Colon (tissue), 2 donors: ENCODE measurements around the gene SERPINA1.
"Not testable (repeated sequence)": the region's sequence is repeated elsewhere in the genome, so short reads cannot be mapped to it uniquely, and the experiment has no call there.

Experiments used
- FAIRE-seq: peaks from 2 replicates; lab custom pipeline; 2012; peaks lifted over from hg19 to GRCh38; lab: Jason Lieb, UNC
- donor health status: control.
- donor health status: control.

SERPINA1 gene

DNA sequence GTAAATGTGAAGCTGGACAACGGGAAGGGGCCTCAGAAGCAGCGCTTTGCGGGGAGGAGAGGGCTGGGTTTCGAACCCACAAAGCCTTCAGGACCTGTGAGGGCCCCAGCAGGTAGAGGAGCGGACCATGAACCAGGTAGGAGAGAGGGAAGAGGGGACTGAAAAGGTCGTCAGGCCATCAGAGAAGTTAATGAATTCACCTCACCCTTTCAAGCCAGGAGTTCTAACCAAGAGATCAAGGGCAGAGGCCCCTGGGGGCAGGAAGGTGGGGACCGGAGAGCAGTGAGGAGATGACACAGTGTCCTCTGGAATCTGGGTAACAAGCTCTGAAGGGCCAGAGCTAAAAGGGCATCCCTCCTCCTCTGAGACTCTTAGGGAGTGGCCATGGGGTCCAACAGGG, 19.4 kb downstream of the SERPINA1 start:
- no peak for FAIRE-seq

DNA sequence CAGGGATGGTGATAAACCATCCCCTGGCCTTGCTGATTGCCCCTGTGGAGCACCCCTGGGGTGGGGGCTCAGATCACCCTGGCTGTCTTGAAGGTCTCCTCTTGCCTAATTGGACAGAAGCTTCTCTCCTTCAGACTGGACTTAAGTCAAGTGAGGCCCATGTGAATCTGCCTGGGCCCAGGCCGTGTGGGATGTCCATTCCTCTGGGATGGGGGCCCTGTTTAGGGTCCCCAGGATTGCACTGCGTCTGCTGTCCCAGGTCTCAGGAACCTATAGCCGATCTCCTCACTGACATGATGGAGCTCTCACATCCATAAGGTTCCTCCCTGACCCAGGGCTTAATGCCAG, 20.2 kb downstream of the SERPINA1 start:
- FAIRE-seq = no peak

DNA sequence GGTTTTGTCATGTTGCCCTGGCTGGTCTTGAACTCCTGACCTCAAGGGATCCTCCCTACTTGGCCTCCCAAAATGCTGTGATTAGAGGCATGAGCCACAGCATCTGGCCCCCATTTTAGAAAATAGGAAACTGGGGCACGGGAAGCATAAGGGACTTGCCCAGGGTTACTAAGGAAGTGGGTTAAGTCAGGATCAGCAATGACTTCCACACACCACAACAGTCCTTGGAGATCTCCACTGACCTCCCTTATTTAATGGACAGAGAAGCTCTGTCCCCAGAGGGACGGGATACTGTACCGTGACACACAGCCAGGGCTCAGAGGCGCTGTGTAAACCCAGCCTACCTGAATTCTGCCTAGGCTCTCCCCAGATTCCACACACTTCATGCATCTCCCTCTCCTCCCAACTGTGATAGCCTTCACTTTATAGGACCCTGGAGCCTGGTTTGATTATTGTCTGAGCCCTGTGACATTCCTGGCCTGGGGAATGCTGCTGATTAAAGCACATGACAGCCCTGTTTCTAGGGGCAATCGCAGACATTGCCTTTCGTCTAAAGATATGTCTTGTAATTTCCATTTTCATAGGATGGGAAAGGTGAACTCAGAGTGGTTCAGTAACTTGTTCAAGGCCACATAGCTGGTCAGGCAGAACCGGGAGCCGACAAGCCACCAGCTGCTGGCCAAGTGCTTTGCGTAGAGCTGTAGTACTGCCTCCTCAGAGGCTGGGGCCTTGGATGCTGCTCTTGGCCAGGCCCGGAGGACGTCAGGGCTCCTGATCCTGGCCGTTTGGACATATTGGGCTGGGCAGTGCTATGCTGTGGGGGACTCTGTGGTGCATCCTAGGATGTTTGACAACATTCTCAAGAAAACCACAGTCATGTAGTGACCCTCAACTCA, 20.8 kb downstream of the SERPINA1 start:
- no peak for FAIRE-seq

DNA sequence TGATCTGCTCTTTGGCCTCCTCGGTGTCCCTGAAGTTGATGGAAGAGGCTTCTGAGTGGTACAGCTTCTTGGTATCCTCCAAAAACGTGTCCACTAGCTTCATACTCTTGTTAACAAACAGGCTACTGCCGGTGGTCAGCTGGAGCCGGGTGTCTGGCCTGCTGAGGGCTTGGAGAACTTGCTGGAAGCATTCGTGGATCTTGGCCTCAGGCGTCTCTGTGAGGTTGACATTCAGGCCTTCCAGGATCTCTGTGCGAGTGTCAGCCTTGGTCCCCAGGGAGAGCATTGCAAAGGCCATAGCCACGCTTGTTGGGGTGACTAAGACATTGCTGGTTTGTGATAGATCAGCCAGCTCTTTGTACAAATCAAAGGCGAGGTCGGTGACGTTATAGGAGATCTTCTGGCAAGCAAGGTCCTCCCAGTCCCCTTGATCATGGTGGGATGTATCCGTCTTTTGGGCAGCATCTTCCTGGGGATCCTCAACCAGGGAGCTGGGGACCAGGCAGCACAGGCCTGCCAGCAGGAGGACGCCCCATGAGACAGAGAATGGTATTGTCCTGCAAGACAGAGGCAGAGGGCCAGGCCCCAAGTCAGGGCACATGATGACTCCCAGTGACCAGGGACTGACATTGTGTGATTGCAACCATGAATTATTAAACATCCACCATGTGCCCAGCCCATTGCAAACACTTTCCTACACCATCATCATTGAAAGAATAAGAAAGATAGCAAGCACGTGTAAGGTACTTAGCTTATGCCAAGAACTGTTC, 22.1 kb downstream of the SERPINA1 start, which contains the start of gene SERPINA2:
Gene SERPINA2, minus strand, starts transcription at position 553 of the 770 bp plus-strand sequence.
- no peak for FAIRE-seq

- FAIRE-seq = no peak
These were observed 22.8 kb downstream of the SERPINA1 start for GRCh38 chr14:94365624-94366023.

GRCh38 chr14:94364964-94365363, 23.4 kb downstream of the SERPINA1 start:
- no peak for FAIRE-seq

DNA sequence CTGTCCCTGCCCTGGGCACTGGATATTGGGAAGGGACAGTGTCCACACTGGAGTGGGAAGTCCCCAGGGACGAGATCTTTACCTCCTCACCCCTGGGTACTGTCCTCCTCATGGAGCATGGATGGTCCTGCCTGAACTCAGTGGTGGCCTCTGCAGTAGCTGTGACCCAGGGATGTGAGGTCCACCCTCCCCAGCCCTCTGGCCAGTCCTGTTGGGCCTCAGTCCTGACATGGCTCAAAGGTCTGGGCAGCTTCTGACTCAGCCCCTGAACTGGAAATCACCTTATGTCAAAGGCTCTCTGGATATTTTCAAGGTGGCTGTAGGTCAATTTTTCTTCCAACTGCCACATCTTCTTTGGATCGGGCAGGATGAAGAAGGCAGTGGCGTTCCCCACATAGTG, 24.4 kb downstream of the SERPINA1 start:
- no peak for FAIRE-seq

GRCh38 chr14:94363151-94363624, 25.2 kb downstream of the SERPINA1 start:
- FAIRE-seq = no peak

- FAIRE-seq = no peak
These were observed 25.7 kb downstream of the SERPINA1 start for GRCh38 chr14:94362614-94363133.

DNA sequence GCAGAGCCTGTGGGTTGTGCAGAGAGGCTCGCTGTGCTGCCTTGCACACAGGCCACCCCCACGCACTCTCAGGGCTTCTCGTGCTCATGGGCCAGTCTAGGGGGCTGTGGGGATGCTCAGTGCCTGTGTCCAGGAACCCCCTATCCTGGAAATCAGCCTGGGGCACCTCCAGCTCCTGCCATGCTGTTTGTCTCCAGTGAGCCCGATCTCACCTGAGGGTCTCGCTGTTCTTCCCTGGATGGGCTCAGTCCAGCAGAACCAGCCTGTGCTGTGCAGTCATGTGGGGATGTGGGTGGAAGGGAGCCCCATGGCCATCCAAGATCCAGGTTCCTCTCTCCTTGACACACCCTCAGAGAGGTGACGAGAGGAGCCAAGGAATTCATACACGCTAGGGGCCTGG, 26.7 kb downstream of the SERPINA1 start:
- no peak for FAIRE-seq

GRCh38 chr14:94360945-94361565, 27.3 kb downstream of the SERPINA1 start:
- no peak for FAIRE-seq

- no peak for FAIRE-seq
These were observed 31.2 kb downstream of the SERPINA1 start for GRCh38 chr14:94357166-94357565.

DNA sequence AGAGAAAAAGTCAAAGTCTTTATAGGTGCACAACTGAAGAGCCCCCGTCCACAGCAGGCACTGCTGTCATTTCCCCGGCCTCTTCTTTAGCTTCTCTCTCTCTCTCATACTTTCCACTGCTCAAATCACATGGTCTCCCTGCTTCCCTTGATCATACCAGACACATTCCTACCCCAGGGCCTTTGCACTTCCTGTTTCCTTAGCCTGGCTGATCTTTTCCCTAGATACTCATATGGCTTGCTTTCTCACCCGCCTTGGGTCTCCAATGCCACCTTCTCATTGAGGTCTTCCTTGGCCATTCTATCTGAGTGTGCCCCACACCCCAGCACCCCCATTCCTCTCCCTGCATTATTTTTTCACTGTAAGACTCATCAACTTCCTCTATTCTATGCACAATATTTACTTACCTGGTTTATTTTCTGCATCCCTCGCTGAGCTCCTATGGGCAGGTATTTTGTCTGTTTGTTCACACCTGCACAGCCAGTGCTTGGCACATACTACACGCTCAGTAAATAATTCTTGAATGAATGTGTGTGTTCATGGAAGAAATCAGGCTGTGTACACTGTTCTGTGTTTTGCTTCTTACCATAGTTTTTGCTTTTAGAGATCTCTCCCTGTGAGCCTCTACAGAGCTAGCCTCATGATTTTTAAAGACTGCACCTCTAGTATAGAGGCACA, 31.9 kb downstream of the SERPINA1 start:
- FAIRE-seq = no peak

DNA sequence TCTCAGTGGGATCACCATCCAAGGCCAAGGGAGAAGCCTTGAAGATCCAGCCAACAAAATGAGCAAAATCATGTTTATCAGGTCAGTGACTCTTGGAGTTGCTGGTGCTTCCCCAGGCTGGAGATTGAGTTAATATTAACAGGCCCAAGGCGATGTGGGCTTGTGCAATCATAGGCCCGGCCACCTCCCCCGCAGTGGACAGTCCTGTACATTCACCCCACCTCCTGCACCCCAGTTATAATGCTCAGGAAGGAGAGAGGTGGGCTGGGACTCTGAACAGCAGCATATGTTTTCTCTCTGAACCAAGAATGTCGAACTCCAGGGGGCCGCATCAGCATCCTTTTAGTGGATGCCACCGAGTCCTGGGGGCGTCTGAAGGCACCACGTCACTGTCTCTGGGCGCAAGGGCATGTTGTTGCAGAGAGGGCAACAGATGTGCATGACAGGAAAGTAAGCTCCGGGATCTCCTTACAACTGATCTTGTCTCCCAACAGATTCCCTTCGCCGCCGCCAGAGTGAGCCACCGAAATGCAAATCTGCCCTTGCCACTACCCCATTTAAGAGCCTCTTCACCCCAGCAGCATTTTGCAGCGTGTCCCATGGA, 33.1 kb downstream of the SERPINA1 start:
- no peak for FAIRE-seq

DNA sequence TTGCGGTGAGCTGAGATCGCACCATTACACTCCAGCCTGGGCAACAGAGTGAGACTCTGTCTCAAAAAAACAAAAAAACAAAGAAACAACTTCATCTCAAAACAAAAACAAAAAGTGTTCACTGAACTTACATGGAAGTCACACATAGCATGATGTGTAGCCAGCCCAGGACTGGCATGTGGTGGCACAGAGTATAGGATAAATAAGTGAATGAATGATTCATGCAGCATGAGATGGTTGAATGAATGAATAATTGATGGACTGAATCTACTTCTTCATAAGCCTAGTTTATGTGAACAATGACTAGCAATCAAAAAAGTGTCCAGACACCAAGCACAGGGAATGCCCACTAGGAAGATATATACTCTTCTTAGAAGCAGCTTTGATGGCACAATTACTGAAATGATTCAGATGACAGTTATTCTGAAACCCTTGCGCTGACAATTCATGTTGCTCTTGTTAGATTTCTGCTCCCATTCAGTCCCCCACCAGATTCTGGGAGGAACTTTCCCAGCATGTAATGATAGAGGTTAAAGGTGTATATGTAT, 33.7 kb downstream of the SERPINA1 start:
- FAIRE-seq = no peak

DNA sequence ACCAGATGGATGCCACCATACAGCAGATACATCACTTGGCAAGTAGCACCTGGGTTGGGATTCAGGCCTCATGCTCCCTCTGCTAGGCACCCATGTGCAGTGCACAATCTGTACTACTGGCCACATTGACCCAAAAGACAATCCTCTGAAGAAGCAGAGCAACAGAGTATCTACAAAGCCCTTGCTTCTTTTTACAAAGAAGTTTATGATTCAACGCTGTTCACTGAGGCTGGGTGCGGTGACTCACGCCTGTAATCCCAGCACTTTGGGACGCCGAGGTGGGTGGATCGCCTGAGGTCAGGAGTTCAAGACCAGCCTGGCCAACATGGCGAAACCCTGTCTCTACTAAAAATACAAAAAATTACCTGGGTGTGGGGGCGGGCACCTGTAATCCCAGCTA, 34.2 kb downstream of the SERPINA1 start:
- not testable (repeated sequence) for FAIRE-seq

DNA sequence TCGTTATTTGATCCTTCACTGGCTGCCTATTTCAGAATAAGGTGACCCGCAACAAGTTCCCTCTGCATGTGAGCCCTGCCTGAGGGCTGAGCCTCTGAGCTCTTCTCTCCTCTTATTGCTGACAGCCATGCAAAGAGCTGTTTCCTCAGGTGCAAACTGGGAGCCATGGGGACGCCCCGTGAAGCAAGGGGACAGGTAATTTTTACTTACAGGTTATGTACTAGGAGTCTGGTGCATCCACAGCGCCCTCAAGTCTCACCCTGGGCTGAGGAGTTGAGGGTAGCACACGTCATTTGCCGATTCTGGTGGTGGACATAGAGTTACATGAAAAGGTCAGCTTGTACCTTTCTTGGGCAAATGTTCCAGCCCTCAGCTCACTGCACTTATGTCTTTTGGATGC, 39.1 kb downstream of the SERPINA1 start:
- FAIRE-seq = no peak

DNA sequence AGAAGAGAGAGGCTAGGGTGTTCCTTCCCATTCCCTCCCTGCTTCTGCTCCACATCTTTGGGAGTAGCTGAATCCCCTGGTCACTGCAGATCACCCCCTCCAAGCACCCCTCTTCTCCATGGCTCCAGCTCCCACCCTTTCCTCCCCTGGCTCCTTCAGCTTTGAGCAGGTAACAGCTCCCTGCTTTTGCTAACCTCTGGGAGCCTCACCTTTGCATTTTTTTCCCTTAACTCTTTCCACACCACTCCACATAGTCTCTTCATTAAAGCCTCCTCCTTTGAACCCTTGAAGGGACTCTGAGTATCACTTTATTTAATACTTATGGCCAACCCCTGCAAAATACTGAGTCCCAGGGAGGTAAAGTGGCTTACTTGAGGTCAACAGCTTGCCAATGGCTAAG, 39.6 kb downstream of the SERPINA1 start:
- FAIRE-seq = no peak

DNA sequence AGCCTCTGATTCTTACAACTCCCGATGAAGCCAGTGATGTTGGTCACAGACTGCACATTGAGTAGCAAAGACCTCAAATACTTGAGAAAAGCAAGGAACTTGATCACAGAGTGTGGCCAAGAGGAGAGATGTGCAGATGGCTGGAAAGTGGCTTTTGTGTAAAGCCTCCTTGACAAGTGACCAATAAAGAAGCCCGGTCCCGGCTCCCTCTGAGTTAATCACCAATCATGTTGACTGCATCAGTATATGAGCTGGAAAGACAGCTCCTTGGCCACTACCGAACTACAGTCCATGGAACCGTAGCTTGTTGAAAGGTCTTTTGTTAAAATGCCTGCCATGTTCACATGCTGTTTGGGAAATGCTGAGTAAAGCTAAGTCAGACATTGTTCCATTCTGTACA, 41.6 kb downstream of the SERPINA1 start:
- no peak for FAIRE-seq

- FAIRE-seq = not testable (repeated sequence)
These were observed 42.2 kb downstream of the SERPINA1 start for GRCh38 chr14:94346065-94346786.
